GM19099 (cell line): ENCODE measurements around the gene SERPING1.

Experiments
- POLR2A ChIP-seq: IDR thresholded peaks from 3 replicates; pipeline ENCODE4 v1.6.1; 2011; ENCODE audit warnings: low read depth; ENCODE audit not compliant: insufficient read length; ENCODE audit errors: extremely low read depth

The SERPING1 gene

DNA sequence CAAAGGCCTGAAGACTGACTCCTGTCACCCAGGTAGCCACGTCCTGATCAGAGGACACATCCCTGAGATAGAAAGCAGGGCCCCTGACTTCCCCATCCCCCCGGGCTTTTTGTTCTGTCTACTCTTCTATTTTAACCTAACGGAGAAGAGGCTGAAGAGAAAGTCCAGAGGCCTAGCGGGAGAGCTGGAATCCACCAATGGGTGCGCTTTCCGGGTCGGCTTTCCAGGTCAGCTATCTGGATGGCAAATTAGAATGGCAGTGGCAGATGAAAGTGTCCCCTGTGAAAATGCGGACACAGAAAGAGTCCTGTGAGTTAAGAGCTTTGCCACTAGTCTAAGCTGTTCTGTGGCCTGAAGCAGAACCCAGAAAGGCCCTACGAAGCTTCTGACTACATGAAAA, 13.1 kb upstream of the SERPING1 start:
- TF ChIP-seq POLR2A = no peak

- no peak for TF ChIP-seq POLR2A
These were observed 12.2 kb upstream of the SERPING1 start for GRCh38 chr11:57585301-57585700.

GRCh38 chr11:57586711-57587245, 10.7 kb upstream of the SERPING1 start:
- no peak for TF ChIP-seq POLR2A

GRCh38 chr11:57588046-57588710, 9.3 kb upstream of the SERPING1 start:
- TF ChIP-seq POLR2A = no peak

DNA sequence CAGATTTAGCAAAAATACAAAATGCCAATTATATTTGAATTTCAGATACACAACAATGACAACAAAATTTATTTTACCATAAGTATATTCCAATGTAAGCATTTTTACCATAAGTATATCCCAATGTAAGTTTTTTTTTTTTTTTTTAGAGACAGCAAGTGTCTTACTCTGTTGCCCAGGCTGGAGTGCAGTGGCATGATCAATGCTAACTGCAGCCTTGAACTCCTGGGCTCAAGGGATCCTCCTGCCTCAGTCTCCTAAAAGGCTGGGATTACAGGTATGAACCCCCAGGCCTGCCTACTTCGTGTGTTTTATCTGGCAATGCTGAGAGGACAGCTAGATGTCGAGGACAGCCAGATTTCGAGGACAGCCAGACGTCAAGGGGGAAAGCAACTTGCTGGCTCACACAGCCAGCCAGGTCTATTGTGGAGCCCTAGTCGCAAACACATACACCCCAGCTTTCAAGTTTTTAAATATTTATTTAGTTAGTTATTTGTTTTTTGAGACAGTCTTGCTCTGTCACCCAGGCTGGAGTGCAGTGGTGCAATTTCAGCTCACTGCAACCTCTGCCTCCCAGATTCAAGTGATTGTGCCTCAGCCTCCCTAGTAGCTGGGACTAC, 1.1 kb upstream of the SERPING1 start:
- no peak for TF ChIP-seq POLR2A

GRCh38 chr11:57597916-57598830, 688 bp downstream of the SERPING1 start:
- TF ChIP-seq POLR2A = no peak

GRCh38 chr11:57598831-57599155, 1.3 kb downstream of the SERPING1 start:
- TF ChIP-seq POLR2A = no peak

DNA sequence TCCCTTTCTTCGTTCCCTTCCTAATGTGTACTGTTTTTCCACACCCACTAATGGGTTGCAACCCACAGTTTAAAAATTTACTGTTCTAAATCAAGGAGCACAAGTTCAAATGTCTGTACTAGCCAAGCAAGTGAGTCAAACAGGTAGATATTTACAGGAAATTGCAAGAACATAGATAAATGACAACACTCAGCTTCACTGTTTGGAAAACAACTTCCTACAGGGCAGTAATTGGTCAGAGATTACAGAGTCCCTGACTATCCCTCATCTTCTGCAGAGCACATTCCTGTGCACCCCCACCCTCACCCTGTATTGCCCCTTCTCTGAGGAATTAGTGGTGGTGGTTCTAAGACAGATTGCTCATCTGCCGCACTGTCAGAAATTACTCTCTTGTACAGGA, 1.9 kb downstream of the SERPING1 start:
- no peak for TF ChIP-seq POLR2A

GRCh38 chr11:57601297-57601696, 3.8 kb downstream of the SERPING1 start:
- no peak for TF ChIP-seq POLR2A

DNA sequence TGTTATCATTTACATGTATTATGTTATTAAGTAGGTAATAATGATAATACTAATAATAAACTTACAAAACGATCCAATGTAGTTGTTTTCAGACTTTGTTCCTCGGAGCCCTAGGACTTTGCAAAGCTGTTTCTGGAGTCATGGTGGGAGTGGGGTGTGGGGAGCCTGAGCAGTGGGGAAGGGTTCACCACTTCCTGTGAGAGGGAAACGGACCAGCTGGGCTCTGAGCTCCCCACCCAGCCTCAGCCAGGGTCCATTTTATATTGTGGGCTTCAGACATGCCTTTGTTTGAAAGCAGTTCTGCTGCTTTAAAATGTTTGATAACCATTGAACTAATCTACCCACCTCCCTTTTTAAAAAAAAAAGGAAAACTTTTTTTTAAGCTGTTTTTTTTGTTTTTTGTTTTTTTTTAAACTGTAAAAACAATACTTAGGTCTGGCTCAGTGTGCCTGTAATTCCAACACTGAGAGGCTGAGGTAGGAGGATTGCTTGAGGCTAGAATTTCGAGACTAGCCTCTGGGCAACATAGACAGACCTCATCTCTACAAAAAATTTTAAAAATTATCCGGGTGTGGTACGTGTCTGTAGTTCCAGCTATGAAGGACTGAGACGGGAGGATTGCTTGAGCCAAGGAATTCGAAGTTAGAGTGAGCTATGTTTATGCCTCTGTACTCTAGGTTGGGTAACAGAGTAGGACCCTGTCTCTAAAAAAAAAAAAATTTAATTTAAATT, 7.0 kb downstream of the SERPING1 start:
- TF ChIP-seq POLR2A = no peak

GRCh38 chr11:57605028-57605420, 7.5 kb downstream of the SERPING1 start:
- TF ChIP-seq POLR2A = no peak

- TF ChIP-seq POLR2A = no peak
These were observed 12.7 kb downstream of the SERPING1 start for GRCh38 chr11:57610170-57610569.

GRCh38 chr11:57614234-57614772, 16.8 kb downstream of the SERPING1 start:
- TF ChIP-seq POLR2A = no peak

- no peak for TF ChIP-seq POLR2A
These were observed 17.8 kb downstream of the SERPING1 start for GRCh38 chr11:57615308-57615707.

- TF ChIP-seq POLR2A = no peak
These were observed 19.1 kb downstream of the SERPING1 start for GRCh38 chr11:57616595-57616994.
